Measurements from ENCODE around the gene NPLOC4. TPM values are rescaled to one million over a fixed set of nuclear protein-coding genes. Genes with fewer than 3 reads are reported as not detected.

Gene NPLOC4
- total RNA-seq, 1 experiment from 2014 or later: 83.9 TPM

- POLR2A ChIA-PET: interaction anchor here (1.3 kb wide), 1 partner anchor 10 kb away, joined by 5 read pairs; the partner anchor contains the start of gene FAAP100
- BruUV-seq (replicated peaks): no TSS peak
- no peak for DNase-seq (ENCODE audit: unreplicated experiment)
- H3K27ac Mint-ChIP-seq (ENCODE audit: low read depth, unreplicated experiment): no peak overlapping the region
- H3K4me1 Mint-ChIP-seq (ENCODE audit: insufficient read depth, unreplicated experiment): no peaks in the 10 kb centered on the region
- intact Hi-C loops (cut with micrococcal nuclease): no loop called here
- no peaks in the 10 kb centered on the region for H3K27me3 Mint-ChIP-seq (ENCODE audit: insufficient read depth, unreplicated experiment)
- no peak overlapping the region for H3K4me3 Mint-ChIP-seq (ENCODE audit: unreplicated experiment)
- no peak for TF ChIP-seq CTCF (IDR thresholded peaks at IDR 0.05; ENCODE audit: unreplicated experiment)
- CTCF ChIA-PET: interaction anchor here (0.5 kb wide), 1 partner anchor 275 kb away, joined by 3 read pairs; no protein-coding TSS in a partner anchor
- peaks cover 14% of the 10 kb centered on the region for H3K36me3 Mint-ChIP-seq (ENCODE audit: insufficient read depth, unreplicated experiment)
- H3K9me3 Mint-ChIP-seq (ENCODE audit: unreplicated experiment): no peaks in the 10 kb centered on the region
These were observed 94.2 kb downstream of the NPLOC4 start for GRCh38 chr17:81542431-81543338.

- intact Hi-C loops (cut with micrococcal nuclease): no loop called here
- no peak for DNase-seq (ENCODE audit: unreplicated experiment)
- Mint-ChIP-seq H3K4me3 (ENCODE audit: unreplicated experiment) (no peak overlapping the region), H3K27me3 (ENCODE audit: insufficient read depth, unreplicated experiment) (no peaks in the 10 kb centered on the region), H3K27ac (ENCODE audit: low read depth, unreplicated experiment) (peak overlapping the region; percentile 21), H3K36me3 (ENCODE audit: insufficient read depth, unreplicated experiment) (peaks cover 8% of the 10 kb centered on the region), H3K4me1 (ENCODE audit: insufficient read depth, unreplicated experiment) (no peaks in the 10 kb centered on the region), H3K9me3 (ENCODE audit: unreplicated experiment) (no peaks in the 10 kb centered on the region)
- BruUV-seq (replicated peaks): no TSS peak
- POLR2A ChIA-PET: no interaction called here
- CTCF ChIA-PET: no interaction called here
- no peak for TF ChIP-seq CTCF (IDR thresholded peaks at IDR 0.05; ENCODE audit: unreplicated experiment)
These were observed 95.8 kb downstream of the NPLOC4 start for GRCh38 chr17:81541123-81541522.

- Mint-ChIP-seq H3K27ac (ENCODE audit: low read depth, unreplicated experiment) (no peak overlapping the region), H3K9me3 (ENCODE audit: unreplicated experiment) (no peaks in the 10 kb centered on the region), H3K4me3 (ENCODE audit: unreplicated experiment) (no peak overlapping the region), H3K4me1 (ENCODE audit: insufficient read depth, unreplicated experiment) (no peaks in the 10 kb centered on the region), H3K36me3 (ENCODE audit: insufficient read depth, unreplicated experiment) (peaks cover 8% of the 10 kb centered on the region), H3K27me3 (ENCODE audit: insufficient read depth, unreplicated experiment) (no peaks in the 10 kb centered on the region)
- ChIA-PET CTCF (no interaction called here), POLR2A (no interaction called here)
- TF ChIP-seq CTCF (IDR thresholded peaks at IDR 0.05; ENCODE audit: unreplicated experiment): no peak
- no peak for DNase-seq (ENCODE audit: unreplicated experiment)
- no TSS peak for BruUV-seq (replicated peaks)
- intact Hi-C loops (cut with micrococcal nuclease): no loop called here
These were observed 96.3 kb downstream of the NPLOC4 start for GRCh38 chr17:81540676-81541027.

GRCh38 chr17:81539961-81540675 is 96.8 kb downstream of the NPLOC4 start:
- Mint-ChIP-seq H3K27ac (ENCODE audit: low read depth, unreplicated experiment) (no peak overlapping the region), H3K4me3 (ENCODE audit: unreplicated experiment) (no peak overlapping the region), H3K9me3 (ENCODE audit: unreplicated experiment) (no peaks in the 10 kb centered on the region), H3K27me3 (ENCODE audit: insufficient read depth, unreplicated experiment) (no peaks in the 10 kb centered on the region), H3K36me3 (ENCODE audit: insufficient read depth, unreplicated experiment) (peaks cover 8% of the 10 kb centered on the region), H3K4me1 (ENCODE audit: insufficient read depth, unreplicated experiment) (no peaks in the 10 kb centered on the region)
- intact Hi-C loops (cut with micrococcal nuclease): no loop called here
- TSS peak; percentile 25 for BruUV-seq (replicated peaks)
- ChIA-PET CTCF (no interaction called here), POLR2A (interaction anchor here (0.6 kb wide), 1 partner anchor 96 kb away, joined by 3 read pairs; no protein-coding TSS in a partner anchor)
- no peak for DNase-seq (ENCODE audit: unreplicated experiment)
- TF ChIP-seq CTCF (IDR thresholded peaks at IDR 0.05; ENCODE audit: unreplicated experiment): no peak
